ENCODE data around the gene FOXP1. TPM values are rescaled to one million over a fixed set of nuclear protein-coding genes. Genes with fewer than 3 reads are reported as not detected.

FOXP1 gene
- 100 to 1,000 TPM; 119 to 199 TPM for total RNA-seq

DNA sequence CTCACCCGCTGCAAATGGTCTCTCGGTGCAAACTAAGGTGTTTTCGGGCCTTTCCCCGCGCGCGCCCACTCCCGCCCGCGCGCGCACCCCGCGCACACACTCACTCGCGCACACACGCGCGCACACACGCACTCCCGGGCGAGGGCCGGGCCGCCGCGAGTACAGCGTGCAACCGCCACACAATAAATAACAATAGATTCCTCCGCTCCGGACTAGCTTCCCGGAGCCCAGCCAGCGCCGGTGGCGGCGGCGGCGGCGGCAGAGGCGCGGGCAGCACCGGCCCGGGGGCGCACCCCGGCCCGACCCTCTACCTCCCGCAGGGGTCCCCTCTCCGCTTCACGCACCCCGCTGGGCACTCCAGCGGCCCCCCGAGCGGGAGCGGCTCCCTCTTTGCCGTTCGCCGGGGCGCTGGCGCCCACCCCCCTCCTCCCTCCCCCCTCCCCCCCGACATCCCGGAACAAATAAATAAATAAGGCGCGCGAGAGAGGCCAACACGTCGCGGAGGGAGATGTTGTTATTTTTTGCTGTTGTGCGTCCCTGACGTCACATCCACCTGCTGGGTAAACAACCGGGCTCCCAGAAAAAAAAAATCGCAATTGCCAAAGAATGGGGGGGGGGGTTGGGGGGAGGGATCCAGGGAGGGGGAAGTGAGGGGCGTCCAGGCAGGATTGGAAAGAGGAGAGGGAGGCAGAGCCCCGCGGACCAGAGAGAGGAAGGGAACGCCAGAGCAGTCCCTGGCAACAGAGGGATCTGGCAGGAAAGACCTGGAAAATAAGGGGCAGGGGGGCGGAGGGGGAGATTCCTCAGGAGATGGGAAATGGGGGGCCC is at the start of gene FOXP1:
Gene FOXP1 (minus strand): TSS at position 163 of the 828 bp plus-strand sequence. CDS start 385,347 bp downstream, outside the sequence.
- ATAC-seq = peak; percentile 42 to 57
- peaks cover 9 to 39% of the 10 kb centered on the region in 2 donors for H3K36me3 Mint-ChIP-seq
- H3K27ac Mint-ChIP-seq = peak within 1 kb of the TSS; percentile 98 to 100
- H3K9me3 Mint-ChIP-seq = no peaks in the 10 kb centered on the region
- DNase-seq (ENCODE audit: low spot score in 2 of 2) = peak; percentile 51 to 65

DNA sequence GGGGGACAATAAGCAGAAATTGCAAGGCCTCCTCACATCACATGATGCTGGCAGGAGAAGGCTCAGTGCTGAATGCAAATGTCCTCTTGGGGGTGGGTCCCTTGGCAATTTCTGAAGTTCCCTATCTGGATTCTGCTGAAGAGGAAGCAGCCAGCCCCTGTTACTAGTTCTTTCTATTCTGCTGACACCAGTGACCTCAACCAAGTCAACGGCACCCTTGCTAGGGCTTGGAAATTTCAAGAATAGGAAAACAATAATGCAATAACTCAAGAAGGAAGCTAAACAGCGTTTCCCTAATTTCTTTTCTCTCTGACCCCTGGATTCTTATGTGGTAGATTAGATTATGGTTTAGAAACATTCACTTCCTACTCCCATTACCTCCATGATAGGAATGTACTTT is 46.2 kb upstream of the FOXP1 start:
- H3K36me3 Mint-ChIP-seq = no peaks in the 10 kb centered on the region
- ATAC-seq (no peak), DNase-seq (ENCODE audit: low spot score in 2 of 2) (no peak)
- peaks cover 0 to 4% of the 10 kb centered on the region in 2 donors for H3K9me3 Mint-ChIP-seq
- H3K27ac Mint-ChIP-seq = no peak overlapping the region

DNA sequence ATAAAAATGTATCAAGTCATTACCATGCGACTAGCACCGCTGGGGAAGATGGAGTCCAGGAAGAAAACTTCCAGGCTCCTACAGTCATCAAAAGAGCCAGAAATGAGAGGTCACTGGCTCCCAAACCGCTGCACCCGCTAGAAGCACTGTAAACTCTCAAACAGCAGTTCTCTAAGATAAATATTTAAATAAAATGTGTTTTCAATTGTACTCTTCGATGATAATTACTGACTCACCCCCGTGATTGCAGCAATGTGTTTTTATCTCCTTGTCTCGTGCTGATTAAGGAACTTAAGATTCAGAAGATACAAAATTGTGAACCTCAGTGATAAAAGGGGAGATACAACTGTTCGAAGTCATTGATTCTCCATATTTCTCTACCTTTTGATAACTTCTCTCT is 45.8 kb upstream of the FOXP1 start:
- Mint-ChIP-seq H3K27ac (no peak overlapping the region), H3K9me3 (peaks cover 0 to 4% of the 10 kb centered on the region in 2 donors), H3K36me3 (no peaks in the 10 kb centered on the region)
- ATAC-seq = no peak
- DNase-seq (ENCODE audit: low spot score in 2 of 2) = no peak

DNA sequence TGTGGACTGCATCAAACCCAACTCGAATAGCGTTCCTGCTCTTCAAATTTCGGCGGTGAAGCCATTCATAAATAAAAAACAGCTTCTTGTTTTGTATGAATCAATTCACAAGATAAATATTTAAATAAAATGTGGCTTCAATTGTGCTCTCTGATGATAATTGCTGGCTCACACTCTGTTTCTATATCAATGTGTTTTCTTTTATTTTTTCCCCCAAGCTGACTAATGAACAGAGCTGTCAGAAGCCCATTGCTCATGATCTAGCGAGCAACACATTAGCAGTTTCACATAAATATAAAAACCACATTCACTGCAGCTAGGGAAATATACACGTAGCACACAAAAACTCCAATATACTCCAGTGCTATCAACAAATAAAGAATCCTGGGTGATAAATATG is 45.0 kb upstream of the FOXP1 start:
- Mint-ChIP-seq H3K36me3 (no peaks in the 10 kb centered on the region), H3K27ac (no peak overlapping the region), H3K9me3 (peaks cover 0 to 4% of the 10 kb centered on the region in 2 donors)
- ATAC-seq (no peak), DNase-seq (ENCODE audit: low spot score in 2 of 2) (no peak)

DNA sequence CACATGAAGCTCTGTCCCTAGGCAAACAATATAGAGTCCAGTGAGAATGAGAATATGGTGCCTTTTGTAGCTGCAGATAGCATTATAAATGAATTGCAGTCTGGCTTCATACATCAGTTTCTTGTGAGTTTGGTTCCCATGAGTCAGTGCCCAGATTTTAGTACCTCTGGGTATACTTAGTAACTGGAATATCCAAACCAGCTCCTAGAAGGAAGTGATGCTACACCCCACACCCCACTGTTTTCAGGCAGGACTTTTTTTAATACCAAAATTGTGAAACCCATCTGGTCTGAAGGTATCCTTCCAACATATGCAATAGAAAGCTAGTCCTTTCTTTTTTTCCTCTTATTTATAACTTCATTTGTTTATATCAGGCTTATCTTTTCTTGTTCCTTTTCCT is 42.1 kb upstream of the FOXP1 start:
- DNase-seq (ENCODE audit: low spot score in 2 of 2) = no peak
- ATAC-seq = no peak
- Mint-ChIP-seq H3K36me3 (no peaks in the 10 kb centered on the region), H3K9me3 (peaks cover 0 to 4% of the 10 kb centered on the region in 2 donors), H3K27ac (no peak overlapping the region)

DNA sequence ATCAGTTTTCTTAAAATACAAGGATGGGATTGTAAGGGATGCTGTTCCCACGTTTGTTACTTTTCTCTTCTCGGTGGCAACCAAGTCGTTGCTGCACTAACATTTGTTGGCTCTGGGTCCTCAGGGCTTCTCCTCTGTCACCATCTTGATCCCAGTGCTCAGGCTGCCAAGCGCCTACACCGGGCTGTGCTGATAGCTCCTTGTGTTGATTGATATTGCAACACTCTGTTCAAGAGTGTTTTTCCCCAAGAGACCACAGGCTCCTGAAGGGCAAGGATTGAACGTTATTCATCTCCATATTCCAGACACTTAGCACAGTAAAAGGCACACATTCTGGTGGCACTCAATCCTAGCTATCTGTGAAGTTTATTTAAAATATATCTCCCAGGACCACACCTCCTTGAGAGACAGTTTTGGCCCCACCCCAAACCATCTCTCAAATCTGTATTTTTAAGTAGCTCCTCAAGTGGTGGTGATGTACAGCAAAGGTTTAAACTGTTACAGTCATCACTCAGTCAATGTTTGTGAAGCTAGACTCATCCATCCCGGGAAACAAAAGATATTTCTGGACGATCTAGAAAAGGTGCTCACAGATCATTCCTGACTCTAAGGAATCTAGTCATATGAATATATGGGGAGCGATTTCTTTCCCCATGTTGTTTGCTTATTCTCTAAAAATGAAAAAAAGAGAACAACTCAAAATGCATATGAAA is 38.5 kb upstream of the FOXP1 start:
- H3K36me3 Mint-ChIP-seq = no peaks in the 10 kb centered on the region
- H3K9me3 Mint-ChIP-seq = peaks cover 0 to 4% of the 10 kb centered on the region in 2 donors
- no peak for ATAC-seq
- no peak overlapping the region for H3K27ac Mint-ChIP-seq
- DNase-seq (ENCODE audit: low spot score in 2 of 2) = no peak

DNA sequence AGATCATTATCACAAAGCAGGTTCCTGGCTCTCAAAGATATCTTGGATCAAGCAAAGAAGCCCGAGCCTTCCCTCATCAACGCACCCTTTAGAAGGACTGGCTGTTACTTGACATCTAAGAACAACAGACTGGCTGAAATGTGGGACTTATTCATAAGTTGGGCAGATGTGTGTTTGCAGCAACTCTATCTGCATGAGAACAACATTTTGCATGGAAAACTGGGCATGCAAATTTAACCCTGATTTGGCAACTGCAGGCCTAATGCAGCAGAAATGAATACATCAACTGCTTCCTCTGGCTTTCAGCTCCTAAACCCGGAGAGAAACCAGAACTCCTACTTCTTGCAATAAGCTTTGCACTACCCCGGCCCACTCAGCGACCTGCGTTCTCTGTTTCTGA is 35.0 kb upstream of the FOXP1 start:
- H3K27ac Mint-ChIP-seq = no peak overlapping the region
- no peaks in the 10 kb centered on the region for H3K9me3 Mint-ChIP-seq
- H3K36me3 Mint-ChIP-seq = peaks cover 0 to 6% of the 10 kb centered on the region in 2 donors
- DNase-seq (ENCODE audit: low spot score in 2 of 2) = no peak
- no peak for ATAC-seq

DNA sequence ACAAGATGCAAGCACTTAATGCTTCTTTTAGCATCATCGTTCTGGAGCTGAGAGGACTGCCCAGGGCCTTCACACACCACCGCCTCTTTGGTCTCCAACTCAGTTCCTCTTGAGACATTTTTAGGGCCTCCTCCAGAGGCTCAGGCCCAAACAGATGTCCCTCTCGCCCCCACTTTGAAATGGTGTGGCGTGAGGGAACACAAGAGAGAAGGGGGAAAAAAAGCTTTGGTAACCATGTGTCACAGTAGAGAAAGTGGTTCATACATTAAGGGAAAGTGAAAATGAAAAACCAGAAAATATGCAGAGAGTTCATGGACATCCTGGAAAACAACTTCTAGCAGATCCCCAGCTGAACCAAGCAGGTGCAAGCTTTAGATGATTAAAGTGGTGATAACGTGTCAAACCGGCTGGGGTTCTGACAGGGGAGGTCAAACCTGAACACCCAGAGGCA is 33.1 kb upstream of the FOXP1 start:
- Mint-ChIP-seq H3K27ac (peak overlapping the region; percentile 31 to 57), H3K9me3 (peaks cover 0 to 4% of the 10 kb centered on the region in 2 donors), H3K36me3 (peaks cover 0 to 12% of the 10 kb centered on the region in 2 donors)
- peak; percentile 64 to 75 for ATAC-seq
- DNase-seq (ENCODE audit: low spot score in 2 of 2) = no peak

DNA sequence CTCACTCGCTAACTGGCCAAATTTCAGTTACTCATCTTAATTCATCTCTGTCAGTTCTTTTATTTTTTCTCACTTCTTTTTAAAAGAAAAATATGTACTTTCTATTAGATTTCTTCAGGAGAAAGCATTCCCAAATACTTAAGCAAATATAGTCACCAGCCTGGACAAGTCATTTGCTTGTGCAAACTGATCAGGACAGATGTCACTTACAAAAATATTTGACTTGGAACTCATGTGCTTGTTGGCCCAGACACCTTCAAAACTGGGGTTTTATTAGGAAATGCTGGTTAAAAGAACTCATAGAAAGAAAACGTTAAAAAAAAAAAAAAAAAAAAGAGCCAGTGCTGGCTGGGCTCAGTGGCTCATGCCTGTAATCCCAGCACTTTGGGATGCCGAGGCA is 31.3 kb upstream of the FOXP1 start:
- Mint-ChIP-seq H3K9me3 (peaks cover 0 to 7% of the 10 kb centered on the region in 2 donors), H3K27ac (no peak overlapping the region), H3K36me3 (peaks cover 0 to 25% of the 10 kb centered on the region in 2 donors)
- ATAC-seq (no peak), DNase-seq (ENCODE audit: low spot score in 2 of 2) (no peak)

DNA sequence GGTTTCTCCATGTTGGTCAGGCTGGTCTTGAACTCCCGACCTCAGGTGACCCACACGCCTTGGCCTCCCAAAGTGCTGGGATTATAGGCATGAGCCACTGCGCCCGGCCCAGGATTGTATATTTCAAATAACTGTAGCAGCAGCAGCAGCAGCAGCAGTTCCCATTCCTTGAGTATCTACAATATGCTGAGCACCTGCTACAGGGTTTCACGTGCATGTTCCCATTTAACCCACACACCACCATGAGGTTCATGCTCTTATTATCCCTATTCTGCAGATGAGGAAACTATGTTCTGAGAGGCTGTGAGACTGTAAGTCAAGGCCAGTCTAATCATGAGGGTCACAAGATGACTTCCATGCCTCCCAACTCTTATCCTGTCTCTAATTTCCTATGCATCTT is 30.9 kb upstream of the FOXP1 start:
- peaks cover 0 to 7% of the 10 kb centered on the region in 2 donors for H3K9me3 Mint-ChIP-seq
- ATAC-seq (no peak), DNase-seq (ENCODE audit: low spot score in 2 of 2) (no peak)
- H3K27ac Mint-ChIP-seq = no peak overlapping the region
- peaks cover 0 to 25% of the 10 kb centered on the region in 2 donors for H3K36me3 Mint-ChIP-seq

DNA sequence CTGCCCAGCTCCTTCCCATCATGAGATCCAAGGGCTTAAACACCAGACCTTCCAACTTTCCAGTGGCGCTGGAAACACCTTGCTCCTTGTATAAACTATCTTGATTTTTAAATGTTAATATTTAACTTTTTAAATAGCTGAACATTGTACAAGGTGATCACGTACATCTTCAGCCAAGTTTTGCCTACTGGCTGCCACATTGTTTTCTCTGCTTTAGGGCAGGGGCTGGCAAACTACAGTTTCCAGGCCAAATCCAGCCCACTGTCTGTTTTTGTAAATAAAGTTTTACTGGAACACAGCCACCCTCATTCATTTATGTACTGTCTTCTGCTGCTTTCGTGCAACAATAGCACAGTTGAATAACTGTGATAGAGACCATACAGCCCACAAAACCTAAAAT is 27.6 kb upstream of the FOXP1 start:
- H3K27ac Mint-ChIP-seq = no peak overlapping the region
- DNase-seq (ENCODE audit: low spot score in 2 of 2) (no peak), ATAC-seq (no peak)
- H3K9me3 Mint-ChIP-seq = peaks cover 10 to 15% of the 10 kb centered on the region in 2 donors
- peaks cover 10 to 37% of the 10 kb centered on the region in 2 donors for H3K36me3 Mint-ChIP-seq

DNA sequence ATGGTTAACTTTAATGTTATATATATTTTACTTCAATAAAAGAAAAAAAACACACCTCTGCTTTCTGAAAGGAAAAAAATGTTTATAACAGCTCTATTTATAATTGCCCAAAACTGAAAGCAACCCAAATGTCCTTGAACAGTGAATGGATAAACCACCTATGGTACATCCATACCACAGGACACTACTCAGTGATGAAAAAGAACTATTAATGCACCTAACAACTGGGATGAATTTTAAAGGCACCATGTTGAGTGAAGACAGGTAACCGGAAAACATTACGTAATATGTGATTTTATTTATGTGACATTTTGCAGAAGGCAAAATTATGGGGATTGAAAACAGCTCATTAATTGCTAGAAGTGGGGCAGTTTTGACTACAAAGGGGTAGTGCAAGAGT is 23.8 kb upstream of the FOXP1 start:
- no peak for ATAC-seq
- peaks cover 10 to 16% of the 10 kb centered on the region in 2 donors for H3K9me3 Mint-ChIP-seq
- no peak for DNase-seq (ENCODE audit: low spot score in 2 of 2)

DNA sequence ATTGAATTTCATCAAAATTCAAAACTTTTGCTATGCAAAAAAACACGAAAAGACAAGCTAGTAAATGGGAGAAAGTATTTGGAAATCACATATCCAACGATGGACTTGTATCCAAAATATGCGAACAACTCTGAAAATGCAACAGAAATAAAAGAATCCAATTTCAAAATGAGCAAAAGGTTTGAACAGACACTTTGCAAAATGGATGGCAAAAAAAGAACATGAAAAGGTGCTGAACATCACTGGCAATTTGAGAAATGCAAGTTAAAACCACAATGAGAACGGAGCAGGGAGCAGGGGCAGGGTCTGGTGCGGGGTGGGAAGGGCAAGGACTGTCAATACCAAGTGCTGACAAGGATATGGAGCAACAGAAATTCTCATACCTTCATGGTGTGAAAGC is 23.1 kb upstream of the FOXP1 start:
- Mint-ChIP-seq H3K27ac (no peak overlapping the region), H3K36me3 (peaks cover 15 to 27% of the 10 kb centered on the region in 2 donors), H3K9me3 (peaks cover 10 to 17% of the 10 kb centered on the region in 2 donors)

More for the DNA sequence above, 23.8 kb upstream of the FOXP1 start:
- H3K27ac Mint-ChIP-seq = no peak overlapping the region
- peaks cover 10 to 34% of the 10 kb centered on the region in 2 donors for H3K36me3 Mint-ChIP-seq

DNA sequence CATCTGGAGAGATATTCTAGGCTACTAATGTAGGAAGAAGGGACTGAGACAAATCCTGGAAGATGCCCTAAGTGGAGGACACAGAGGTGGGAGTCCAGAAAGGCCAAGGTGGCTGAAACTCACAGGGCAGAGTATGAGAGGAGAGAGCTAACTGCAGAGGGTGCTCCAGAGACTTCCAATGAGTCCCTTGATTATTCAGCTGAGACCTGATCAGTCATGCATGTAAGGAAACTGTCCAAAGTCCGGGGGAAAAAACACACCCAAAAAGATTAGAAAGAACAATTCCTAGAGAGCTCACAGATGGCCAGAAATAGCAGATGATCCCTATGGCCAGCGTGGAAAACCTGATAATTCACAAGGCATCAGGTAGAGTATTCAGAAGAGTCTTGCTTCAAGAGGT is 18.7 kb upstream of the FOXP1 start:
- peaks cover 4 to 18% of the 10 kb centered on the region in 2 donors for H3K9me3 Mint-ChIP-seq
- ATAC-seq = no peak
- no peak for DNase-seq (ENCODE audit: low spot score in 2 of 2)
- no peak overlapping the region for H3K27ac Mint-ChIP-seq
- peaks cover 8 to 9% of the 10 kb centered on the region in 2 donors for H3K36me3 Mint-ChIP-seq

More for the DNA sequence above, 23.1 kb upstream of the FOXP1 start:
- DNase-seq (ENCODE audit: low spot score in 2 of 2) = no peak
- ATAC-seq = no peak

DNA sequence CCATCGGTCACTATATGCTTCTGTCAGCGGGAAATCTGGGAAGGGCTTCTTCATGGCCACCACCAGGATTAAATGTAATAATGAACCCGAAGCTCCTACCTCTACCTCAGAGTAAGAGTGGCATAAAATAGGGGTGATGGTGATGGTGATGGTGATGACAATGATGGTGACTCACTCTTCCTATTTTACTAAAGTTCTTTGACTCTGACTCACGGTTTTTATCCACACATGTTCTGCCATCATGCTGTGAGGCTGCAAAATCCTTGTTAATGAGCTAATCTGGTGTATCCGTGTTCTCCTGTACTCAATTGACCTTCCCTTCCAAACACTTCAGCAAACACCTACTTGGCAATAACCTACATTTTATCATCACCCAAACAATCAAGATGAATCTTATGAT is 18.3 kb upstream of the FOXP1 start:
- H3K27ac Mint-ChIP-seq = no peak overlapping the region
- DNase-seq (ENCODE audit: low spot score in 2 of 2) = no peak
- peak; percentile 87 to 89 for ATAC-seq
- H3K9me3 Mint-ChIP-seq = peaks cover 4 to 18% of the 10 kb centered on the region in 2 donors
- peaks cover 8 to 9% of the 10 kb centered on the region in 2 donors for H3K36me3 Mint-ChIP-seq

DNA sequence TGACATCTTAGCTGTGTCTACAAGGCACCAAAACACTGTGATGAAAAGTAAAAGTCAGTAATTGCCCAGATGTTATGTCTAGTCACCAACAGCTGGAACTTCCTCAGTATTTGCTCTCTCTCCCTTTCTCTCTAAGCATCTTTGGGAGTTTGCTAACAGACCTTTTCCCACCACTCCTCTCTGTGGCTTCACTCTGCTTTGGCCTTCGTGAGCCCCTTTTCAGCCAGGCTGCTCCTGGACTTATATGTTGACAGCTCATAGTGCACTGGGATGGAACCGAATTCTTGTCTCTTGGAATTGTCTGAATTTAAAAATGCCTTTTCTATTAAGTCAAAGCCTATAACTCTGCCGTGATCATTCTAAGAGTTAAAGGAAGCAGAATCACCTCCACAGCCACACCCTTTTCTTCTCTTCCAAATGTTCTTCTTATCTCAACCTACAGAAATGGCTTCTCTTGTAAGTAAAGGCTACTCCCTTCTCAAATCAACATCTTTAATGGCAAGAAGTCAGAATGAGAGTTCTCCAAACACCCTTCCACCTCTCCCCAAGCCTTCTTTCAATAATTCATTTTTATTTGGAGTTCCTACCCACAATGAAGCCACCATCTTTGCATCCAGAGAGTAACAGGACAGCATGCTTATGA is 17.2 kb upstream of the FOXP1 start:
- DNase-seq (ENCODE audit: low spot score in 2 of 2) (no peak), ATAC-seq (no peak)
- Mint-ChIP-seq H3K9me3 (peaks cover 0 to 15% of the 10 kb centered on the region in 2 donors), H3K27ac (no peak overlapping the region), H3K36me3 (peaks cover 0 to 4% of the 10 kb centered on the region in 2 donors)

DNA sequence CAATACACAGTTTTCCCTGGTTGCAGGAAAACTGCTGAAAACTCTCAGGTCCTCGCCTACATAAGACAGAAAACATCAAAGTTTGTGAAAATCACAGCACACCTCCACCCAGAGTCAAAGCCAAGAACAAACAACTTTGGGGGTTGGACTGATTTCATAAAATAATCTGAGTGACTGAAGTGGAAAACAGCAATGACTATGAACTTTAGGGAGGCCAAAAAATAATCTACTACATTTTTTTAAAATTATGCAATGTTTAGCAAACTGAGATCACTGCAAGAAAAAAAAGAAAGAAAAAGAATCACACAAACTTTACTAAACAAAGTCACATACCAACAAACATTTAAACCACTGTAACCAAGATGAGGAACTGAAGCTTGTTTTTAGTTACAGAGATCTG is 15.9 kb upstream of the FOXP1 start:
- ATAC-seq (no peak), DNase-seq (ENCODE audit: low spot score in 2 of 2) (no peak)
- Mint-ChIP-seq H3K36me3 (peaks cover 4 to 9% of the 10 kb centered on the region in 2 donors), H3K27ac (peak overlapping the region in 1 of 2 donors; percentile 50), H3K9me3 (peaks cover 0 to 22% of the 10 kb centered on the region in 2 donors)

Data from activated naive CD4-positive, alpha-beta T cell treated with anti-CD3 and anti-CD28 coated beads, Interleukin-2, amount 50 U/mL, for 72 hours (primary cell).